ENCODE measurements around the gene XPA. TPM values are rescaled to one million over a fixed set of nuclear protein-coding genes. Genes with fewer than 3 reads are reported as not detected.
A peak's percentile ranks its signal among the peaks of the same experiment; 100 is the strongest.

XPA gene
- polyA plus RNA-seq, 3 donors, result 2.9 to 15.8 (median 15.4) TPM

DNA sequence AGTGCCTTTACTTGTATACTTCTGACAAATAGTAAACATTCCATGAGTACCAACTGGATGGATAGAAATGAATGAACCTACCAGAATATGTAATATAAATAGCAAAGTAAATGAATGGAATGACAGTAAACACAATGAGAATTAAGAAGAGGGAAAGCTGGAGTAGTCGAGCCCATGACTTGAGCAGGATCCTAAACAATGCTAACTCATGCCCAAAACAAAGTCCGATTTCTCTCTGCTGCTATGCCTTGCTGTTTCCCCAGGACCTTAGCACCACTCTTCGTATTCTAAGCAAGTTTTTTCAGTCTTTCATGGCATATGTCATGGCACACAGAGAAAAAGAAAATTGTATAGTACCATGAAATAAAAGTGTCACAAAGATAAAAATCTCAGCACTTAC, 1.8 kb downstream of the XPA start:
- no peak overlapping the region for H3K27ac Mint-ChIP-seq
- H3K79me2 ChIP-seq (ENCODE audit: insufficient read depth, low read length), result peaks cover 28% of the 10 kb centered on the region
- H3K9ac ChIP-seq (ENCODE audit: insufficient read depth, low read length, poor library complexity, severe bottlenecking), result no peak overlapping the region
- peaks cover 2 to 5% (median 3%) of the 10 kb centered on the region in 3 donors for H3K27me3 Mint-ChIP-seq (ENCODE audit: low read depth in 3 of 3)
- peaks cover 14% of the 10 kb centered on the region for H4K20me1 ChIP-seq (ENCODE audit: insufficient read depth, low read length)
- no peaks in the 10 kb centered on the region for H3K27me3 ChIP-seq (ENCODE audit: control insufficient read depth in 2 of 2, insufficient read depth in 2 of 2, low read length in 2 of 2)
- H3K9me3 Mint-ChIP-seq, result no peaks in the 10 kb centered on the region
- peaks cover 14 to 31% of the 10 kb centered on the region in 2 donors for H3K36me3 ChIP-seq (replicated peaks in 1 of 2; ENCODE audit: control insufficient read depth in 1 of 2, insufficient read depth in 2 of 2, low read length in 2 of 2)
- no peak for DNase-seq
- peaks cover 31 to 38% of the 10 kb centered on the region in 2 donors for H3K4me1 ChIP-seq (ENCODE audit: control insufficient read depth in 1 of 2, insufficient read depth in 2 of 2, low read length in 2 of 2)
- H3K36me3 Mint-ChIP-seq, result peaks cover 24 to 27% of the 10 kb centered on the region in 2 donors
- 80% methylated on average over 1 of the region's 3 CpGs for WGBS (ENCODE audit: insufficient coverage)
- TF ChIP-seq, protein P1, sequence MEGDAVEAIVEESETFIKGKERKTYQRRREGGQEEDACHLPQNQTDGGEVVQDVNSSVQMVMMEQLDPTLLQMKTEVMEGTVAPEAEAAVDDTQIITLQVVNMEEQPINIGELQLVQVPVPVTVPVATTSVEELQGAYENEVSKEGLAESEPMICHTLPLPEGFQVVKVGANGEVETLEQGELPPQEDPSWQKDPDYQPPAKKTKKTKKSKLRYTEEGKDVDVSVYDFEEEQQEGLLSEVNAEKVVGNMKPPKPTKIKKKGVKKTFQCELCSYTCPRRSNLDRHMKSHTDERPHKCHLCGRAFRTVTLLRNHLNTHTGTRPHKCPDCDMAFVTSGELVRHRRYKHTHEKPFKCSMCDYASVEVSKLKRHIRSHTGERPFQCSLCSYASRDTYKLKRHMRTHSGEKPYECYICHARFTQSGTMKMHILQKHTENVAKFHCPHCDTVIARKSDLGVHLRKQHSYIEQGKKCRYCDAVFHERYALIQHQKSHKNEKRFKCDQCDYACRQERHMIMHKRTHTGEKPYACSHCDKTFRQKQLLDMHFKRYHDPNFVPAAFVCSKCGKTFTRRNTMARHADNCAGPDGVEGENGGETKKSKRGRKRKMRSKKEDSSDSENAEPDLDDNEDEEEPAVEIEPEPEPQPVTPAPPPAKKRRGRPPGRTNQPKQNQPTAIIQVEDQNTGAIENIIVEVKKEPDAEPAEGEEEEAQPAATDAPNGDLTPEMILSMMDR (IDR thresholded peaks at IDR 0.05), result no peak
- no peak overlapping the region for H3K4me3 Mint-ChIP-seq
- H3K4me1 Mint-ChIP-seq, result peaks cover 51% of the 10 kb centered on the region
- intact Hi-C loops (cut with micrococcal nuclease), result loop anchor here in 1 of 2 donors (10.0 kb wide), 1 partner anchor 61 kb away; the partner anchor contains the start of genes NCBP1 and TSTD2
- peak overlapping the region in 1 of 3 experiments; percentile 86 for H3K4me3 ChIP-seq (replicated peaks in 1 of 3; ENCODE audit: low read depth in 2 of 3, low read length in 3 of 3)
- no peaks in the 10 kb centered on the region for H3K9me3 ChIP-seq (replicated peaks in 1 of 2; ENCODE audit: control insufficient read depth in 1 of 2, insufficient read depth in 1 of 2, low read length in 2 of 2)
- no peak overlapping the region for H2AFZ ChIP-seq (ENCODE audit: insufficient read depth, low read depth, low read length, poor library complexity, severe bottlenecking)
- peak overlapping the region; percentile 85 for H3K4me2 ChIP-seq (replicated peaks; ENCODE audit: extremely low read depth, low read length, poor library complexity, severe bottlenecking)
- H3K27ac ChIP-seq (ENCODE audit: low read depth in 1 of 2, low read length in 2 of 2), result no peak overlapping the region

DNA sequence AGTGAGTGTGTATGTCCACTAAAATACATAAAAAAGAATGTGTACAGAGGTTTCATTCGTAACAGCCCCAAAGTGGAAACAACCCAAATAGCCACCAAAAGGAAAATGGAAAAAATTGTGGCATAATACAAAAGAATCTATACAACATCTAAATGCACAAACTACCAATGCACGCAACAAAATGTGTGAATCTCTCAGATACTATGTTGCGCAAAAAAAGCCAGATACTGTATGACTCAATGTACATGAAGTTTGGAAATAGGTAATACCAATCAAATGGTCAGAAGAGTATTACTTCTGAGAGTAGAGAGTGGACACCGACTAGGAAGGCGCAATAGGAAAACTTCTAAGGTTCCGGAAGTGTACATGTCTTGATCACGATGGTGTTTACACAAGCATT, 2.4 kb downstream of the XPA start:
- H3K4me1 ChIP-seq (ENCODE audit: control insufficient read depth in 1 of 2, insufficient read depth in 2 of 2, low read length in 2 of 2), result peaks cover 30 to 38% of the 10 kb centered on the region in 2 donors
- WGBS (ENCODE audit: insufficient coverage), result 80% methylated on average over 1 of the region's 7 CpGs
- no peak overlapping the region for H3K9ac ChIP-seq (ENCODE audit: insufficient read depth, low read length, poor library complexity, severe bottlenecking)
- Mint-ChIP-seq H3K4me3 (no peak overlapping the region), H3K36me3 (peaks cover 30 to 33% of the 10 kb centered on the region in 2 donors), H3K27me3 (ENCODE audit: low read depth in 3 of 3) (peaks cover 0 to 3% (median 2%) of the 10 kb centered on the region in 3 donors), H3K27ac (no peak overlapping the region), H3K4me1 (peaks cover 50% of the 10 kb centered on the region), H3K9me3 (no peaks in the 10 kb centered on the region)
- no peak overlapping the region for H3K4me3 ChIP-seq (replicated peaks in 1 of 3; ENCODE audit: low read depth in 2 of 3, low read length in 3 of 3)
- H3K4me2 ChIP-seq (replicated peaks; ENCODE audit: extremely low read depth, low read length, poor library complexity, severe bottlenecking), result no peak overlapping the region
- no peaks in the 10 kb centered on the region for H3K27me3 ChIP-seq (ENCODE audit: control insufficient read depth in 2 of 2, insufficient read depth in 2 of 2, low read length in 2 of 2)
- peaks cover 14% of the 10 kb centered on the region for H4K20me1 ChIP-seq (ENCODE audit: insufficient read depth, low read length)
- H3K9me3 ChIP-seq (replicated peaks in 1 of 2; ENCODE audit: control insufficient read depth in 1 of 2, insufficient read depth in 1 of 2, low read length in 2 of 2), result no peaks in the 10 kb centered on the region
- no peak overlapping the region for H2AFZ ChIP-seq (ENCODE audit: insufficient read depth, low read depth, low read length, poor library complexity, severe bottlenecking)
- DNase-seq, result no peak
- peaks cover 18 to 36% of the 10 kb centered on the region in 2 donors for H3K36me3 ChIP-seq (replicated peaks in 1 of 2; ENCODE audit: control insufficient read depth in 1 of 2, insufficient read depth in 2 of 2, low read length in 2 of 2)
- TF ChIP-seq, protein P1 (IDR thresholded peaks at IDR 0.05), result no peak
- no peak overlapping the region for H3K27ac ChIP-seq (ENCODE audit: low read depth in 1 of 2, low read length in 2 of 2)
- intact Hi-C loops (cut with micrococcal nuclease), result loop anchor here in 1 of 2 donors (10.0 kb wide), 1 partner anchor 60 kb away; the partner anchor contains the start of genes NCBP1 and TSTD2
- peaks cover 28% of the 10 kb centered on the region for H3K79me2 ChIP-seq (ENCODE audit: insufficient read depth, low read length)
